C1 segment of cervical spinal cord (tissue), 14 donors: ENCODE measurements around the gene KIAA1328.
"Not testable (repeated sequence)": the region's sequence is repeated elsewhere in the genome, so short reads cannot be mapped to it uniquely, and the experiment has no call there.

Experiments used
- DNase-seq, 14 donors: peaks; one replicate each; lab custom pipeline; 2025; lab: John Stamatoyannopoulos, UW

The KIAA1328 gene

DNA sequence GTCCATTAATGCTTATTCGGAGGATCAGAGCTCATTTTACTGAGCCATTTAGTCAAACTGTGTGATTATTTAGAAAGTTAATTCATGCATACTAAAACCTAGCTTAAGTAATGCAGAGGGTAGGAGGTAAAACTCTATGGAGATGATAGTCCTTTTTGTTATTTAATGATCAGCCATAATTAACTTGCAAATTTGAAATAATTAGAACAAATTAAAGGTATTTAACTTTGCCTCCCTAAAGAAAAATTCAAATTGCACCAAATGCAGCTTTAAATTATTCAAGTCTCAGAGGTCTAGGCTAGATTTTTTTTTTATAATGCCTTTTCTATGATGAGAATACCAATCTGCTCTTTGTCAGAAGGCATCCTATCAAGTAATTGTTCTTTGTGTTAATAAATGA is 310.9 kb downstream of the KIAA1328 start:
- no peak for DNase-seq

GRCh38 chr18:37144921-37145320 is 316.0 kb downstream of the KIAA1328 start:
- no peak for DNase-seq

GRCh38 chr18:37156330-37156942 is 327.5 kb downstream of the KIAA1328 start:
- DNase-seq: no peak

GRCh38 chr18:37160038-37160820 is 331.3 kb downstream of the KIAA1328 start:
- DNase-seq: no peak

DNA sequence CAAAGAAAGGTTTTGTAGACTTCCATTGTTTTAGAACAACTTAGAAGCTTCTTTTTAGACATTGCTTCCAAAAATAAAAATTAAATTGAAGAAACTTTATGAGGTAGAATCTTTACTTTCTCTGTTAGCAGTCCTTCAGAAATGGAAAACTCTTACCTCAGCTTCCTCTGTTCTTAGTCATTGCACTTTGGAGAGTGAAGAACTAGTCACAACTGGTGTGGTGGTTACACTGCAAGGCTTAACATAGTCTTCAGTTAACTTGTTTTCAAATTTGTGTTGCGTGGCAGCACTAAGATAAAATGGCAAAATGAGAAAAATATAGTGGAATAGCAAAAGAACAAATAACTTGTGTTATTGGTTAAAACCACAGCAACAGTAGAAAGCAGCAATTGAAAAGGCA is 332.6 kb downstream of the KIAA1328 start:
- no peak for DNase-seq

GRCh38 chr18:37162551-37162950 is 333.6 kb downstream of the KIAA1328 start:
- DNase-seq: no peak

GRCh38 chr18:37163119-37163518 is 334.2 kb downstream of the KIAA1328 start:
- DNase-seq: no peak

- no peak for DNase-seq
Observed at GRCh38 chr18:37166491-37166890, 337.6 kb downstream of the KIAA1328 start.

DNA sequence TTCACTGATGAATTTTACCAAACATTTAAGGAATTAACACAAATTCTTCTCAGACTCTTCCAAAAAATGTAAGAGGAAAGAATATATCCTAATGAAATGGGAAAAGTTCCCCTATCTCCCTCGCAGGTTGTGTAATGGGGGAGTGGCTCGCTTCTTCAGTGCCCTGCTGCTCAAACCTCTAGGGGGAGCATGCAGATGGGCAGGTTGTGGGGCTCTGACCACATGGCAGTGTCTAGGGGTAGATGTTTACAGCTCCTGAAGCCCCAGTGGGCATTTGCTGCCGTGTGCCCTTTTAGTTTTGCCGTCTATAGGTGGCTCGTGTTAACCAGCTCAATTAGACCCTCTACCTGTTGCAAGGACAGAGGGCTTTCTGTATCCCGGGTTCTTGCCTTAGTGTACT is 338.0 kb downstream of the KIAA1328 start:
- not testable (repeated sequence) for DNase-seq

DNA sequence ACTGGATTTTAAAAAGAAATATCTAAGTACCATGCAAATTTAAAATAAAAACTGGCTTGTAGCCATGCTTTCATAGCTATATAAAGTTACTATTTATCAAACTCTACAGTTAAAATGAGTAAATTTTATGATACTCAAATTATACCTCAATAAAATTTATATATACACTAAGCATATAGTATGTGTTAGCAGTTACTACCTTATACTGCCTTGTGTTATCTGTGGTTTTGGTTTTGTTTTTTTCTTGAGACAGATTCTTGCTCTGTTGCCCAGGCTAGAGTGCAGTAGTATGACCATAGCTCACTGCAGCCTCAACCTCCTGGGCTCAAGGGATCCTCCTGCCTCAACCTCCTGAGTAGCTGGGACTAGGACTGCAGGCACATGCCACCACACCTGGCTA is 342.1 kb downstream of the KIAA1328 start:
- DNase-seq: no peak

DNA sequence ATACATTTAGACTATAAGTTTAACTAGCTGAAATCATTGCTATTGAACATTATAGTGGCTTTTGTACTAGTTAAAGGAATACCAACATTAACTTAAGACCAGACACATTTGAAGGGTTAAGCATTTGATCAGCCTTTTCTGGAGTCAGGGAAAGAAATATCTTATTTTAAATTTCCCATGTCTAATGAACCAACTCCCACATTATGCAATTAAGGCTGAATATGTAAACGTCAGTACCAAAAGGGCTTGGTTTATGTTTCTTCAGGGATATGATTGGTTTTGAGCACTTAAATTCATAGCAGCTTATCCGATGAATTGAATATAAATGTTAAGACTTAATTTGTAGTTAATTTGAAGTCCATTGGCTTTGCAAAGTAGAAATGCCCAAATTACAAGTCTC is 344.5 kb downstream of the KIAA1328 start:
- DNase-seq: no peak

- DNase-seq: no peak
Observed at GRCh38 chr18:37175727-37176620, 347.0 kb downstream of the KIAA1328 start.

DNA sequence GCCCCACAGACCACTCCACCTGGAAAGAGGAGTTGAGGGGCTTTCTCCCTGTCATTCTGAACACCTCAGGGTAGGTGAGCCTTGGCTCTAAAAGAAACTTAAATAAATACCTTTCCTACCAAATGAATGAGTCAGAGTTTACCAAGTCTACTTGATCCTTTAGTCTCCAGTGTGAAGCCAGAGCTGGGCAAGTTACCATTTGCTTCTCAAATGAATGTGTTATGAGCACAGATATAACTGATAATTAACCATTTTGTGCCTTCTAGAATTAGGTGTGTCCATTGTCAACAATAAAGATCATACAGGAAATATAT is 347.7 kb downstream of the KIAA1328 start:
- DNase-seq: no peak

DNA sequence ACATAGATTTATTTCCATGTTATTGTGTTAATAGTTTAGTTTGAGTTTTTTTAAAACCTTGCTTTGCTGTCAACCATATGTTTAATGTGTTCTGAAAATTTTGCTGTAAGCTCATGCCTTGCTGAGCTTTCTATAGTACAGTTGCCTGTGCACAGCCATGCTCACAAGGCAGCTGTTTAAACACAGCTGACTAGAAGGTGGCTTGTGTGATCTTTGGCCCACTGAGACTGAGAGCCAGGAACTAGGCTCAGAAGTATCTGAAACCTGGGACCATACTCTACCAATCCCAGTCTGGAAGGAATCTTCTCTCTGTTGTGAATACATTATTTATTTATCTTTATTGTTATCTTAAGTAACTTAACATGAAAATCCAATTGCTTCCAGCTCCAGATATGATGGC is 350.5 kb downstream of the KIAA1328 start:
- DNase-seq: no peak

- no peak for DNase-seq
Observed at GRCh38 chr18:37180086-37180485, 351.2 kb downstream of the KIAA1328 start.

GRCh38 chr18:37182340-37183135 is 353.6 kb downstream of the KIAA1328 start:
- no peak for DNase-seq

GRCh38 chr18:37184209-37184868 is 355.4 kb downstream of the KIAA1328 start:
- DNase-seq: no peak

GRCh38 chr18:37188016-37188791 is 359.3 kb downstream of the KIAA1328 start:
- peak in 1 of 14 donors; percentile 36 for DNase-seq

DNA sequence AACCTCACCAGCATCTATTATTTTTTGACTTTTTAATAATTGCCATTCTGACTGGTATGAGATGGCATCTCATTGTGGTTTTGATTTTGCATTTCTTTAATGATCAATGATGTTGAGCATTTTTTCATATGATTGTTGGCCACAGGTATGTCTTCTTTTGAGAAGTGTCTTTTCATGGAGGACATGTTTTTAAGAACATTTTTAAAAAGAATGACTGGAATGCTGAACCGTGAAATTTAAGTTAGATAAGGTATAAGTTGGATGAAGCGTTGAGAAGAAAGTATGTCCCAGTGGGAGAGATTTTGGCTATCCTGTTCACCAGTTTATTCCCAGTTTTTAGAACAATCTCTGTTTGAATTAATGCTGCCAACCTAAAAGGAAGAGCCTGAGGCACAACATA is 370.8 kb downstream of the KIAA1328 start:
- no peak for DNase-seq

GRCh38 chr18:37207343-37207742 is 378.4 kb downstream of the KIAA1328 start:
- DNase-seq: no peak
